Measurements from ENCODE around the gene C2CD2. TPM values are rescaled to one million over a fixed set of nuclear protein-coding genes. Genes with fewer than 3 reads are reported as not detected.

C2CD2 gene
- total RNA-seq, 2 experiments from 2014 or later, result 8.2 to 8.8 TPM

DNA sequence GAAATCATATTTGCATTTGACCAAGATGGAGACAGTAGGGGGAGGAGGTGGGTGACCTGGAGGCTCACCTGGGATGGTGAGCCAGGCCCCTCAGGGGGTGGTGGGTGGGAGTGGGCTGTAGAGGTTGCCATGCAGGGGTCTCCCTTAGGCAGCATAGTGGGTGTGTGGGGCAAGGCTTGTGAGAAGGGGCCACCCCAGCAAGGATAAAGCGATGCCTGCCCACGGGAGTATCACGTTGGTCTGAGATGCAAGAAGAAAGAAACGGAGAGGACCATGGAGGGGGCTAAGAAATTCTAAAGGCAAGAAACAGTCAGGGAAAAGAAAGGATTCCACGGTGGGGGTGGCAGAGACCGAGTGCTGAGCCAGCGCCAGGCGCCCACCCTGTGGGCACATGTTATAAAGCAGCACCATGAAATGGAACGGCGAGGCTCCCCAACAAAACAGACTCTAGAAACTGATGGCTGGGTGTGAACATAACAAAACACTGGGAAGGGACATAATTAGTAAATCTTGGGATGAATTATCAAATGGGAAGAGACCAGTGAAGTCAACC is 11.7 kb upstream of the C2CD2 start:
- Histone ChIP-seq H3K4me1 (ENCODE audit: insufficient read depth, low read length) (peaks cover 4% of the 10 kb centered on the region), H3K27ac (ENCODE audit: low read depth in 1 of 2, low read length in 2 of 2) (no peak overlapping the region), H3K36me3 (ENCODE audit: insufficient read depth, low read length) (no peaks in the 10 kb centered on the region), H3K27me3 (ENCODE audit: control insufficient read depth in 1 of 2, insufficient read depth in 2 of 2, low read length in 2 of 2) (peaks cover under 1 to 11% of the 10 kb centered on the region in 2 experiments), H3K4me3 (ENCODE audit: low read length) (no peak overlapping the region), H3K9me3 (ENCODE audit: control insufficient read depth in 1 of 2, insufficient read depth in 1 of 2, low read length in 2 of 2) (no peaks in the 10 kb centered on the region)
- TF ChIP-seq, protein P1, sequence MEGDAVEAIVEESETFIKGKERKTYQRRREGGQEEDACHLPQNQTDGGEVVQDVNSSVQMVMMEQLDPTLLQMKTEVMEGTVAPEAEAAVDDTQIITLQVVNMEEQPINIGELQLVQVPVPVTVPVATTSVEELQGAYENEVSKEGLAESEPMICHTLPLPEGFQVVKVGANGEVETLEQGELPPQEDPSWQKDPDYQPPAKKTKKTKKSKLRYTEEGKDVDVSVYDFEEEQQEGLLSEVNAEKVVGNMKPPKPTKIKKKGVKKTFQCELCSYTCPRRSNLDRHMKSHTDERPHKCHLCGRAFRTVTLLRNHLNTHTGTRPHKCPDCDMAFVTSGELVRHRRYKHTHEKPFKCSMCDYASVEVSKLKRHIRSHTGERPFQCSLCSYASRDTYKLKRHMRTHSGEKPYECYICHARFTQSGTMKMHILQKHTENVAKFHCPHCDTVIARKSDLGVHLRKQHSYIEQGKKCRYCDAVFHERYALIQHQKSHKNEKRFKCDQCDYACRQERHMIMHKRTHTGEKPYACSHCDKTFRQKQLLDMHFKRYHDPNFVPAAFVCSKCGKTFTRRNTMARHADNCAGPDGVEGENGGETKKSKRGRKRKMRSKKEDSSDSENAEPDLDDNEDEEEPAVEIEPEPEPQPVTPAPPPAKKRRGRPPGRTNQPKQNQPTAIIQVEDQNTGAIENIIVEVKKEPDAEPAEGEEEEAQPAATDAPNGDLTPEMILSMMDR (IDR thresholded peaks at IDR 0.05), result no peak
- DNase-seq, result no peak
- Mint-ChIP-seq H3K36me3 (ENCODE audit: low read depth) (no peaks in the 10 kb centered on the region), H3K4me3 (no peak overlapping the region), H3K27me3 (peaks cover 10% of the 10 kb centered on the region), H3K27ac (no peak overlapping the region), H3K9me3 (no peaks in the 10 kb centered on the region), H3K4me1 (ENCODE audit: low read depth) (no peaks in the 10 kb centered on the region)
- intact Hi-C loops (cut with DNase I, micrococcal nuclease), result no loop called here
- ATAC-seq (ENCODE audit: poor library complexity), result no peak
- CTCF ChIA-PET, result no interaction called here
- POLR2A ChIA-PET, result no interaction called here

DNA sequence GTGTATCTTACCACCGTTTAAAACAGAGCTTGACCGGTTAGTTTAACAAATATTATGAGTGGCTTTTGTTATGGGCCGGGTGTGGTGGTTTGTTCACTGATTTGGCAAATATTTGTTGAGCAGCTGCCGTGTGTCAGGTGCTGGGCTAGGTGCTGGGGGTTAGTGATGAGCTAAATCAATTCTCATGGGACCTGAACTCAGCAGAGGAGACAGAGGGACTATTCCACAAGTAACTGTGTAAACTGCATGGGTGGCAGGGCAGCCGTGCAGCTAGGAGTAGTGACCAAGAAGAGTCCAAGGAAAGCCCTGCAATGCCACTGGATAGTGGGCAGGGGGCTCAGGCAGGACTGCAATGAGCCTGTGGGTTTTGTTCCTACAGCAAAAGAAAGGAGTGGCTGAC is 11.2 kb upstream of the C2CD2 start:
- intact Hi-C loops (cut with DNase I, micrococcal nuclease), result no loop called here
- Histone ChIP-seq H3K9me3 (ENCODE audit: control insufficient read depth in 1 of 2, insufficient read depth in 1 of 2, low read length in 2 of 2) (no peaks in the 10 kb centered on the region), H3K27ac (ENCODE audit: low read depth in 1 of 2, low read length in 2 of 2) (no peak overlapping the region), H3K4me3 (ENCODE audit: low read length) (no peak overlapping the region), H3K4me1 (ENCODE audit: insufficient read depth, low read length) (peaks cover 4% of the 10 kb centered on the region), H3K27me3 (ENCODE audit: control insufficient read depth in 1 of 2, insufficient read depth in 2 of 2, low read length in 2 of 2) (peaks cover 2 to 11% of the 10 kb centered on the region in 2 experiments), H3K36me3 (ENCODE audit: insufficient read depth, low read length) (no peaks in the 10 kb centered on the region)
- TF ChIP-seq, protein P1 (IDR thresholded peaks at IDR 0.05), result no peak
- Mint-ChIP-seq H3K4me1 (ENCODE audit: low read depth) (no peaks in the 10 kb centered on the region), H3K27me3 (peaks cover 10% of the 10 kb centered on the region), H3K36me3 (ENCODE audit: low read depth) (no peaks in the 10 kb centered on the region), H3K27ac (no peak overlapping the region), H3K9me3 (no peaks in the 10 kb centered on the region), H3K4me3 (no peak overlapping the region)
- ATAC-seq (ENCODE audit: poor library complexity), result no peak
- ChIA-PET CTCF (no interaction called here), POLR2A (no interaction called here)
- no peak for DNase-seq

DNA sequence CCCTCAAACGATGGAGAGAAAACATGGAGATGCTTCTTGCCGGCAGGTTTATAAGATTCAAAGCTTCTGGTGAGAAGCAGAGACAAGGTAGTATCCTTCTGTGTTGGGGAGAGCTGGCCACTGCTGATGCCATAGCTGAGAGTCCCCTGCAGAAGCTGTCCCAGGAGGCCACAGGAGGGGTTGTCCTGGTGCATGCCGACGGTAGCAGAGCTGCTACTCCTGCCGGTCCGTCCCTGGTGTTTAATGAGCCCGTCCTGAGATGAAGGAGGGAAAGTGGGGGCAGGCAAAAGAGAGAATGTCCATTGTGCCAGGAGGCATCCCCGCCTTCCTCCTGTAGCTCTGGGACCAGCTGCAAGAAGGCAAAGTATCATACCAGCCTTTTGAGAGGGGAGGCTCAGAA is 10.4 kb upstream of the C2CD2 start:
- DNase-seq (no peak), ATAC-seq (ENCODE audit: poor library complexity) (no peak)
- H3K4me3 Mint-ChIP-seq, result no peak overlapping the region
- H3K27me3 Mint-ChIP-seq, result peaks cover 10% of the 10 kb centered on the region
- H3K27ac ChIP-seq (ENCODE audit: low read depth in 1 of 2, low read length in 2 of 2), result no peak overlapping the region
- no peak overlapping the region for H3K27ac Mint-ChIP-seq
- H3K36me3 Mint-ChIP-seq (ENCODE audit: low read depth), result no peaks in the 10 kb centered on the region
- CTCF ChIA-PET, result no interaction called here
- no peak overlapping the region for H3K4me3 ChIP-seq (ENCODE audit: low read length)
- peaks cover 4% of the 10 kb centered on the region for H3K4me1 ChIP-seq (ENCODE audit: insufficient read depth, low read length)
- peaks cover 2 to 11% of the 10 kb centered on the region in 2 experiments for H3K27me3 ChIP-seq (ENCODE audit: control insufficient read depth in 1 of 2, insufficient read depth in 2 of 2, low read length in 2 of 2)
- no peaks in the 10 kb centered on the region for H3K36me3 ChIP-seq (ENCODE audit: insufficient read depth, low read length)
- no peaks in the 10 kb centered on the region for H3K4me1 Mint-ChIP-seq (ENCODE audit: low read depth)
- H3K9me3 ChIP-seq (ENCODE audit: control insufficient read depth in 1 of 2, insufficient read depth in 1 of 2, low read length in 2 of 2), result no peaks in the 10 kb centered on the region
- no peaks in the 10 kb centered on the region for H3K9me3 Mint-ChIP-seq
- POLR2A ChIA-PET, result no interaction called here
- TF ChIP-seq, protein P1 (IDR thresholded peaks at IDR 0.05), result no peak
- intact Hi-C loops (cut with DNase I, micrococcal nuclease), result no loop called here
